ENCODE results near the gene TLR6. TPM values are rescaled to one million over a fixed set of nuclear protein-coding genes. Genes with fewer than 3 reads are reported as not detected.
"Not testable (repeated sequence)": the region's sequence is repeated elsewhere in the genome, so short reads cannot be mapped to it uniquely, and the experiment has no call there.

TLR6 gene
- total RNA-seq, 1 donor from 2014 or later = 0.48 TPM

- Mint-ChIP-seq H3K4me3 (ENCODE audit: low read depth) (no peak overlapping the region), H3K27me3 (ENCODE audit: low read depth) (peaks cover 6% of the 10 kb centered on the region), H3K9me3 (peaks cover 8% of the 10 kb centered on the region), H3K27ac (no peak overlapping the region), H3K4me1 (ENCODE audit: low read depth) (peaks cover 11% of the 10 kb centered on the region), H3K36me3 (ENCODE audit: low read depth) (no peaks in the 10 kb centered on the region)
- intact Hi-C loops (cut with micrococcal nuclease) = no loop called here
- DNase-seq (ENCODE audit: low spot score) = no peak
Measured at GRCh38 chr4:38787693-38788092, 68.9 kb downstream of the TLR6 start.

GRCh38 chr4:38785901-38786402, 70.7 kb downstream of the TLR6 start:
- Mint-ChIP-seq H3K4me1 (ENCODE audit: low read depth) (peaks cover 7% of the 10 kb centered on the region), H3K27ac (no peak overlapping the region), H3K36me3 (ENCODE audit: low read depth) (no peaks in the 10 kb centered on the region), H3K4me3 (ENCODE audit: low read depth) (no peak overlapping the region), H3K27me3 (ENCODE audit: low read depth) (peaks cover 9% of the 10 kb centered on the region), H3K9me3 (peaks cover 8% of the 10 kb centered on the region)
- DNase-seq (ENCODE audit: low spot score) = no peak
- intact Hi-C loops (cut with micrococcal nuclease) = no loop called here

GRCh38 chr4:38785041-38785790, 71.4 kb downstream of the TLR6 start:
- intact Hi-C loops (cut with micrococcal nuclease) = no loop called here

GRCh38 chr4:38784141-38784540, 72.5 kb downstream of the TLR6 start:
- Mint-ChIP-seq H3K4me1 (ENCODE audit: low read depth) (peaks cover 4% of the 10 kb centered on the region), H3K27ac (no peak overlapping the region), H3K27me3 (ENCODE audit: low read depth) (peaks cover 14% of the 10 kb centered on the region), H3K9me3 (no peaks in the 10 kb centered on the region), H3K4me3 (ENCODE audit: low read depth) (no peak overlapping the region), H3K36me3 (ENCODE audit: low read depth) (no peaks in the 10 kb centered on the region)
- DNase-seq (ENCODE audit: low spot score) = no peak
- intact Hi-C loops (cut with micrococcal nuclease) = no loop called here

More at GRCh38 chr4:38785041-38785790, 71.4 kb downstream of the TLR6 start:
- Mint-ChIP-seq H3K9me3 (peaks cover 7% of the 10 kb centered on the region), H3K36me3 (ENCODE audit: low read depth) (no peaks in the 10 kb centered on the region), H3K4me3 (ENCODE audit: low read depth) (no peak overlapping the region), H3K4me1 (ENCODE audit: low read depth) (peaks cover 4% of the 10 kb centered on the region), H3K27ac (no peak overlapping the region), H3K27me3 (ENCODE audit: low read depth) (peaks cover 11% of the 10 kb centered on the region)
- DNase-seq (ENCODE audit: low spot score) = no peak

GRCh38 chr4:38783109-38783460, 73.5 kb downstream of the TLR6 start:
- DNase-seq (ENCODE audit: low spot score) = no peak
- no peak overlapping the region for H3K27ac Mint-ChIP-seq
- H3K27me3 Mint-ChIP-seq (ENCODE audit: low read depth) = peaks cover 14% of the 10 kb centered on the region
- peaks cover 4% of the 10 kb centered on the region for H3K4me1 Mint-ChIP-seq (ENCODE audit: low read depth)
- H3K36me3 Mint-ChIP-seq (ENCODE audit: low read depth) = no peaks in the 10 kb centered on the region
- H3K4me3 Mint-ChIP-seq (ENCODE audit: low read depth) = no peak overlapping the region
- no peaks in the 10 kb centered on the region for H3K9me3 Mint-ChIP-seq
- intact Hi-C loops (cut with micrococcal nuclease) = loop anchor here (1.0 kb wide), 1 partner anchor 24 kb away; no protein-coding TSS in a partner anchor

- no peak for DNase-seq (ENCODE audit: low spot score)
- Mint-ChIP-seq H3K9me3 (no peaks in the 10 kb centered on the region), H3K36me3 (ENCODE audit: low read depth) (no peaks in the 10 kb centered on the region), H3K27ac (no peak within 1 kb of the TSS), H3K4me3 (ENCODE audit: low read depth) (no peak within 1 kb of the TSS), H3K27me3 (ENCODE audit: low read depth) (peaks cover 14% of the 10 kb centered on the region), H3K4me1 (ENCODE audit: low read depth) (peaks cover 4% of the 10 kb centered on the region)
- intact Hi-C loops (cut with micrococcal nuclease) = loop anchor here (1.0 kb wide), 1 partner anchor 23 kb away; no protein-coding TSS in a partner anchor
Measured at GRCh38 chr4:38782452-38783108, 74.0 kb downstream of the TLR6 start, which contains the start of gene TLR10. TSS of gene TLR10 (minus strand) at chr4:38782990. CDS start at chr4:38775590, 7,400 bp downstream.

GRCh38 chr4:38781854-38782261, 74.8 kb downstream of the TLR6 start:
- Mint-ChIP-seq H3K36me3 (ENCODE audit: low read depth) (no peaks in the 10 kb centered on the region), H3K4me3 (ENCODE audit: low read depth) (no peak overlapping the region), H3K4me1 (ENCODE audit: low read depth) (peaks cover 4% of the 10 kb centered on the region), H3K27ac (no peak overlapping the region), H3K27me3 (ENCODE audit: low read depth) (peaks cover 17% of the 10 kb centered on the region), H3K9me3 (peaks cover 4% of the 10 kb centered on the region)
- no peak for DNase-seq (ENCODE audit: low spot score)
- intact Hi-C loops (cut with micrococcal nuclease) = no loop called here

GRCh38 chr4:38780833-38781484, 75.7 kb downstream of the TLR6 start:
- Mint-ChIP-seq H3K9me3 (peaks cover 5% of the 10 kb centered on the region), H3K4me3 (ENCODE audit: low read depth) (no peak overlapping the region), H3K36me3 (ENCODE audit: low read depth) (no peaks in the 10 kb centered on the region), H3K4me1 (ENCODE audit: low read depth) (peaks cover 4% of the 10 kb centered on the region), H3K27ac (no peak overlapping the region), H3K27me3 (ENCODE audit: low read depth) (peaks cover 21% of the 10 kb centered on the region)
- DNase-seq (ENCODE audit: low spot score) = no peak
- intact Hi-C loops (cut with micrococcal nuclease) = no loop called here

- Mint-ChIP-seq H3K27me3 (ENCODE audit: low read depth) (peaks cover 18% of the 10 kb centered on the region), H3K4me1 (ENCODE audit: low read depth) (peaks cover 4% of the 10 kb centered on the region), H3K4me3 (ENCODE audit: low read depth) (no peak overlapping the region), H3K27ac (no peak overlapping the region), H3K9me3 (peaks cover 5% of the 10 kb centered on the region), H3K36me3 (ENCODE audit: low read depth) (no peaks in the 10 kb centered on the region)
- no peak for DNase-seq (ENCODE audit: low spot score)
- intact Hi-C loops (cut with micrococcal nuclease) = no loop called here
Measured at GRCh38 chr4:38779790-38780189, 76.8 kb downstream of the TLR6 start.

GRCh38 chr4:38777925-38778324, 78.7 kb downstream of the TLR6 start:
- intact Hi-C loops (cut with micrococcal nuclease); H3K9me3 Mint-ChIP-seq; H3K36me3 Mint-ChIP-seq (ENCODE audit: low read depth); H3K4me1 Mint-ChIP-seq (ENCODE audit: low read depth); DNase-seq (ENCODE audit: low spot score); H3K4me3 Mint-ChIP-seq (ENCODE audit: low read depth); H3K27ac Mint-ChIP-seq: not testable (repeated sequence)
- H3K27me3 Mint-ChIP-seq (ENCODE audit: low read depth) = peaks cover 30% of the 10 kb centered on the region

- Mint-ChIP-seq H3K4me1 (ENCODE audit: low read depth) (no peaks in the 10 kb centered on the region), H3K9me3 (peaks cover 5% of the 10 kb centered on the region), H3K27ac (no peak overlapping the region), H3K27me3 (ENCODE audit: low read depth) (peaks cover 33% of the 10 kb centered on the region), H3K36me3 (ENCODE audit: low read depth) (no peaks in the 10 kb centered on the region), H3K4me3 (ENCODE audit: low read depth) (no peak overlapping the region)
- intact Hi-C loops (cut with micrococcal nuclease) = no loop called here
- no peak for DNase-seq (ENCODE audit: low spot score)
Measured at GRCh38 chr4:38775326-38775725, 81.3 kb downstream of the TLR6 start.

- no peak overlapping the region for H3K4me3 Mint-ChIP-seq (ENCODE audit: low read depth)
- peaks cover 35% of the 10 kb centered on the region for H3K27me3 Mint-ChIP-seq (ENCODE audit: low read depth)
- H3K27ac Mint-ChIP-seq = no peak overlapping the region
- no peaks in the 10 kb centered on the region for H3K4me1 Mint-ChIP-seq (ENCODE audit: low read depth)
- DNase-seq (ENCODE audit: low spot score) = no peak
- H3K9me3 Mint-ChIP-seq = peaks cover 5% of the 10 kb centered on the region
- intact Hi-C loops (cut with micrococcal nuclease) = no loop called here
- H3K36me3 Mint-ChIP-seq (ENCODE audit: low read depth) = no peaks in the 10 kb centered on the region
Measured at GRCh38 chr4:38774181-38774955, 82.2 kb downstream of the TLR6 start.

All from activated T-helper 2 cell treated with anti-CD3 and anti-CD28 coated beads, Interferon-gamma antibody, Interleukin-2, Interleukin-4, amounts not matched to agents 10 μg/mL and 5 μg/mL and 100 μg/mL, durations not matched to agents 14 hours and 24 hours and 36 hours (primary cell).